ENCODE data around the gene MACROH2A1.

MACROH2A1 gene

GRCh38 chr5:135396459-135397055, 2.5 kb downstream of the MACROH2A1 start:
- DNase-seq, result no peak

GRCh38 chr5:135395866-135396265, 3.2 kb downstream of the MACROH2A1 start:
- DNase-seq, result peak; percentile 56 to 73

DNA sequence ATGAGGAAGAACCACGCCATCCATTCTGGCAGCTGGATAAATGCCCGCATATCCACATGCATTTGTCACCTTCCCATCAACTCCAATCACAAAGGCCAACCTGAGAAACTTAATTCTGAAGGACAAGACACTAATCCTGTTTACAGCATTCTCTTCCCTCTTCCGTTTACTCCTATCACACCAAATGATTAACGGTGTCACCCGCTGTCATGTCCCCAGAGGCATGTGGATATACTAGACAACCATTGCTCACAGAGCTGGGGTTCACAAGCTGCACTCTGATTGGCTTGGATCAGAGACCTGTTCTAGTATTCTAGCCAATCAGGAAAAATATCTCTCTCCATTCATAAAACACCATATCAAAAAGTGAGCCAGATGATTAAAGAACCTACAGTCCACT, 3.6 kb downstream of the MACROH2A1 start:
- DNase-seq, result peak in 1 of 2 donors; percentile 43

- no peak for DNase-seq
Measured at GRCh38 chr5:135394095-135394494, 4.9 kb downstream of the MACROH2A1 start.

DNA sequence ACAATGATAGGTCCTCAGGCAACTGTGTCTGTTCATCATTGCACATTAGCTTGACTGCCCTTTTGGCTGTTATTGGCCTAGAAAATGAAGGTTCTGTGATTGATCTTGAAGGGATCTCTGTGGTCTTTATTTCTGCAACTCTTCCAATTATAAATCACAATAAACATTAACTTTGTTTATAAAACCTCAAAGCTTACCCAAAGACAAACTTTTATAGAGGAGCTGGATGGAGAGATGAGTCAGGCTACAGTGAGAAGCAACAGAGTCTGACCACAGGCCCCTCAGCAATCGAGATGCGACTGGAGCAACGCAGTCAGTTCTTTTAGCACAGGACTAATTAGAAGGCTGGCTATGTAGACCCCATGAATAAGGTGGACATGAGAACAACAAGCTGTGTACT, 5.3 kb downstream of the MACROH2A1 start:
- DNase-seq, result no peak

GRCh38 chr5:135393229-135393628, 5.8 kb downstream of the MACROH2A1 start:
- DNase-seq, result peak; percentile 91 to 96

DNA sequence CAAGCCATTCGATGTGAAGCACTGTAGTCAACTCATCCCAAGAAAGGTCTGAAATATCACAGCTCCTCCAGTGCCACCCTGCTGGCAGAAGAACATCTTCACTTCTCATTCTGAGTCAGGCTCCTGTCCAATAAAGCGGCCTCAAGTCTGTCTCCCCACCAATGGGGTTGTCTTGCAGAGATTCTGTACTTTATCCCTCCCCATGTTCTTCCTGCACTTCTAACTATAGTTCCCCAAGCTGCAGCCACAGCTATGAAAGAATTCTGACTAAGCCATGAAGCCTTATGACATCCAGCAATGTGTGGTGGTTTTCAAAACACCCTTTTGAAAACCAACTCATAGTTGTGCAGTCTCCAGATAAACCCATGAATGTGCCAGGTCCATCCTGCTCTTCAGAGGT, 6.8 kb downstream of the MACROH2A1 start:
- DNase-seq, result peak; percentile 88 to 91

DNA sequence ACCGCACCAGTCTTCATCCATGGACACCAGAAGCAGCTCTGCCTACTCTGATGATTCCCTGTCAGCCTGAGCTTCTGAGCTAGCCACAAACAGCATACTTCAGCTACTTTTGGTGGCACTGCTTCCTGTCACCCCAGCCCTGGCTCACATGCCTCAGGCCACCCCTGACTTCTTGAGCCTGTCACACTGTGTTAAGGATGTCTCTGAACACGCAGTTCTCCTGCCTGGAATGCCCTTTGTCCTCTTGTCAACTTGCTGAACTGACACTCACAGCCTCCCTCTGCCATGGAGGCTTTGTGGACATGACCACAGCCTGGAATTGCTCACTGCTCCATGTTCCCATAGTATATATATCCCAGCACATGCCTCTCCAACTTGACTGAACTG, 7.2 kb downstream of the MACROH2A1 start:
- peak; percentile 78 to 91 for DNase-seq

- DNase-seq, result no peak
Measured at GRCh38 chr5:135391116-135391868, 7.7 kb downstream of the MACROH2A1 start.

DNA sequence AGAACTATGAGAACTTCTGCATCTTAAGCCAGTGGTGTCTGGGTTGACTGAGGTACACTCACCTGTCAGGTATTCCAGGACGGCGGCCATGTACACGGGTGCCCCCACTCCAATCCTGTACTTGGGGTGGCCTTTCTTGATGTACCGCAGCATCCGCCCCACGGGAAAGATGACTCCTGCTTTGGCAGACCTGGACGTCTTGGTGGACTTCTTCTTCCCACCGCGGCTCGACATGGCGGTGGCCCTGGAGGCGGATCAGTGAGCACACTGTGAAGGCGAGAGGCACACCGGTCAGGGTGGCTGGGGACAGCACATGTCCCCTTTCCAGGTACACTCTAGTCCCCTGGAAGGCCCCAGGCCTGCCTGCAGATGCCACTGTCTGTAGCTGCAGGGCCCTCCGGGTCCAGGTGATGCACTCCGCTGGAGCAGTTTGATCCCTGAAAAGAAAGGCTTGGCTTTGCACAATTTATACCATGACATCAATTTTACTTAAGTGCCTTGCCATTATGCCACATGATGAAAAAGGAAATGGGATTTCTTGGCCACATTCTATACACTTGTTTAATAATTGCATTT, 10.1 kb downstream of the MACROH2A1 start:
- DNase-seq, result no peak

- no peak for DNase-seq
Measured at GRCh38 chr5:135387629-135387960, 11.4 kb downstream of the MACROH2A1 start.

DNA sequence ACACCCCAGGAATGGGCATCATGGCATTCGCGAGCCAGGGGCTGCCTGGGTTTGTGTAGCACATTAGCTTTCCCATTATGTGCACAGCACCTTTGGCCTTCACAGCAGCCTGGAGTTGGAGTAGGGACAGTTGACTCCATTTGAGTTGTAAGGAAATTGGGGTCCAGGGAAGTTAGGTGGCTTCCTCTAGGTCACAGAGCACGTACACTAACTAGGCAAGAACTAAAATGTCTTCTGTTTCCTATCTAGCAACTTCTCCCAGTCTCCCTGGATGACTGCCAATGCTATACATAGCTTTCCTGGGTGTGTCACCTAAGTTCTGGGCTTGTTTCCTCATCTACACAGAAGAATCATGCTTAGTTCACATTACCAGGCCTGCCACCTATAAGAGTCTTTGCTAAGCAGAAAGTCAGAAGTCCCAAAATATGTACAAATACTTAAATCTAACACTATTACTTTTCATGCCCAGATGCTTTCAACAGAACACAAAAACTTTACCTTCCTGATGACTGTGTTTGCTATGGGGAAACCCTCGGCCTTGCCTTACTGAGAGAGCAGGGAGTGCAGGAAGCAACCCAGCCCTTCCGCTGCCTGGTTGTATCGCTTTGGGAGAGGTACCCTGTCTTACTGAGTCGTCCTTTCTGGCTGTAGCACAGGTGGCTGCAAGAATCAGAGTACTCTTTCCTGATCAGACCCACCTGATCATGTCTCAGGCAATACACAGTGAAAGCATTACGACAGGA, 12.0 kb downstream of the MACROH2A1 start:
- DNase-seq, result peak; percentile 89 to 94

DNA sequence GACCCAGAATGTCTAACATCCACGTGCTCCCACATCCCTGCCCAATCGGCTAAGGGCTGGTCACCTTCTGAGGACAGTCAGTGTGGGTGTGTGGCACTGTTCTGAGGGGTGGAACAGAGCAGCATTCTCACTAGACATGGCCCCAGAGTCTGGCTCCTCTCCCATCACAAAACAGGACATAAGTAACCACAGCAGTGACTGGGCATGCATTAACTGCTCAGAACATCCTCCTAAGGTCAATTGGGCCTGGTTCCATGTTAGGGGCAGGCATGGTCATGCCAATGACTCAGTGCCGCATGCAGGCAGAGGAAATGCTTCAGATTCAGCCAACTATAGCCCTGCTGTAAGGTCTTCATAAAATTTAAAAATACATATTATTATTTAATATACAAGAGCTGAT, 12.9 kb downstream of the MACROH2A1 start:
- DNase-seq, result peak; percentile 76 to 82

DNA sequence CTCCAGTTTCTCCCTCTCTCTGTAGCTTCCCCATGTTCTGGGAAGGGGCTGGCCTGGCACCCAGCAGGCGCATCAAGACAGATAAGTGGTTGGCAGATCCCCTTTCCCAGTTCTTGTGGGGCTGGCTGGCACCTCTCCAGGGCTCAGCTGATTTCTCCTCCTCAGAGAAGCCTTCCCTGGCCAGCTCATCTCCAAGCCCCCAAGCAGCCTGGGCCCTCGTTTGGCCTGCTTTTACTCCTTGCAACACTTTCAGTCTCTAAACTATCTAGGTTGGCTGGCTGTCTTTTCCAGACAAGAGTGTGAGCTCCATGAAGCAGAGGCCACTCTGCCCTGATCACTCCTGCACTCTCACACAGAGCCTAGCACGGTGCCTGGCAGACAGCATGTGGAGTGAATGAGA, 13.5 kb downstream of the MACROH2A1 start:
- DNase-seq, result no peak

- no peak for DNase-seq
Measured at GRCh38 chr5:135384898-135385297, 14.1 kb downstream of the MACROH2A1 start.

DNA sequence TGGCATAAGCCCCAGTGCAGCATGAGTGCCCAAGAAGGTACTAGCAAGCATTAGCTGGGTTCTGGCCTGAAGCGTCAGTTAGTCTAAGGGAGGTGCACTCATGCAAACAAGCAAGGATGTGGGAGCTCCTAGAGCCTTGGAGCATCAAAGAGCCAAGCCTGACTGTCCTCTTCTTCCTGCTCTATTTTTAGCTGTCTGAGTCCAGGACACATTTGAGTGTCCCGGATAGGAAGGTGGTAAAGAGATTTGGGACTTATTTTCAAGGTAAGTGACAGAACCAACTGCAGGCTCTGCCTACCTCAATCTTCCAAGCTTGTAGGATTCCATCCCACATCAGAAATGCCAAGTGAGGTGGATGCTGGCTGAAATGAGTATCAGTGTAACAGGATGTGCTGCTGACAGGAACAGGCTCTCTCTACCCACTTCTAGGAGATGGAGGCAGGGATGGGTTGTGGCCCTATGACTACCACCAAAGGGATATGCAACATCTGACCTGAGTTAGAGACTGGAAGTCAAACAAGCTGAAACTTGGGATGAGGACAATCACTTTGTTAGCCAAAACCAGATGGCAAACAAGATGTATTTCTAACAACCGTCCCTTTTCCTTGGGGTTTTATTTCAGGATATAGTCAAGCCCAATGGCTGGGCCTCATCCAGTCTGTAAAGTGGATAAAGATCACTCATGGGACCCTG, 15.1 kb downstream of the MACROH2A1 start:
- no peak for DNase-seq

GRCh38 chr5:135382981-135383380, 16.1 kb downstream of the MACROH2A1 start:
- no peak for DNase-seq

DNA sequence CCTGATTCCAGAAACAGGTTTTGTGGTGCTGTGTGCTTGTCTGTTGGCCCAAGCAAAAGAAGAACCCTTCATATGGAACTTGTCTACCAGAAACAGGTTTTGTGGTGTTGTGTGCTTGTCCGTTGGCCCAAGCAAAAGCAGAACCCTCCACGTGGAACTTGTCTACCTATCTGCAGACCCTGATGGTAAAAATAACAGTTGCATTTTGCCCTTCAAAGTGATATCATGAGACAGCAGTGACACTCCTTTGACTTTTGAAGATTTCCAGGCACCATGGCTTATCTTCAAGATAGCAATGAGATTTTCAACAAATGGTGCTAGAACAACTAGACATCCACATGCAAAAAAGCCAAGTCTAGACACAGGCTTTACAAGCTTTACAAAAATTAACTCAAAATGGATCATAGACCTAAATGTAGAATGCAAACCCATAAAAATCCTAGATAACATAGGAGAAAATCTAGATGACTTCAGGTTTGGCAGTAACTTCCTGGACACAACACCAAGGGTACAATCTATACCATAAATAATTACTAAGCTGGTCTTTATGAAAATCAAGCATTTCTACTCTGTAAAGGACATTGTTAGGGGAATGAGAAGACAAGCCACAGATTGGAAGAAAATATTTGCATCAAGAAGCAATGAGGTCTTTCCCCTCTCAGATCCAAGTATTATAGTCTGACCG, 16.8 kb downstream of the MACROH2A1 start:
- DNase-seq, result no peak

- DNase-seq, result peak in 1 of 2 donors; percentile 61
Measured at GRCh38 chr5:135379046-135379654, 19.9 kb downstream of the MACROH2A1 start.

- no peak for DNase-seq
Measured at GRCh38 chr5:135377751-135378680, 21.0 kb downstream of the MACROH2A1 start.

Data from inflammatory macrophage (primary cell).